Type B pancreatic cell (in vitro differentiated cells): ENCODE measurements around the gene TLE1. TPM values are rescaled to one million over a fixed set of nuclear protein-coding genes. Genes with fewer than 3 reads are reported as not detected.

Experiments used
- DNase-seq: peaks from one replicate; pipeline ENCODE4 v3.0.0; 2021; ENCODE audit warnings: mixed read lengths; ENCODE audit not compliant: unreplicated experiment; ENCODE audit errors: extremely low spot score
- H3K27ac Mint-ChIP-seq: 2 replicates; pipeline ENCODE4 v1.8.0; 2021; ENCODE audit warnings: mild to moderate bottlenecking, mixed read lengths
- H3K27me3 Mint-ChIP-seq: 2 replicates; pipeline ENCODE4 v1.8.0; 2021; ENCODE audit warnings: mixed read lengths
- H3K36me3 Mint-ChIP-seq: 2 replicates; pipeline ENCODE4 v1.8.0; 2021; ENCODE audit warnings: mixed read lengths
- H3K4me1 Mint-ChIP-seq: one replicate; pipeline ENCODE4 v1.8.0; 2021; ENCODE audit warnings: mixed read lengths; ENCODE audit not compliant: unreplicated experiment
- H3K4me3 Mint-ChIP-seq: 2 replicates; pipeline ENCODE4 v1.8.0; 2021; ENCODE audit warnings: mild to moderate bottlenecking, mixed read lengths
- H3K9me3 Mint-ChIP-seq: 2 replicates; pipeline ENCODE4 v1.8.0; 2021; ENCODE audit warnings: mixed read lengths
- CTCF ChIP-seq: fragments of 200-600 bp; sonication (generic); conservative IDR thresholded peaks from 2 replicates; pipeline ENCODE4 v1.5.0; 2021; ENCODE audit warnings: antibody characterized with exemption, mild to moderate bottlenecking
- total RNA-seq: library from RNA; stranded (reverse); gene quantifications from 2 replicates; pipeline ENCODE4 v1.2.1, GENCODE V29; 2021; ENCODE audit warnings: low replicate concordance

The TLE1 gene
- total RNA-seq, 1 donor from 2014 or later = 99.6 TPM

GRCh38 chr9:81542118-81542889 is 147.0 kb downstream of the TLE1 start:
- no peak overlapping the region for H3K27ac Mint-ChIP-seq
- no peak overlapping the region for H3K4me3 Mint-ChIP-seq

DNA sequence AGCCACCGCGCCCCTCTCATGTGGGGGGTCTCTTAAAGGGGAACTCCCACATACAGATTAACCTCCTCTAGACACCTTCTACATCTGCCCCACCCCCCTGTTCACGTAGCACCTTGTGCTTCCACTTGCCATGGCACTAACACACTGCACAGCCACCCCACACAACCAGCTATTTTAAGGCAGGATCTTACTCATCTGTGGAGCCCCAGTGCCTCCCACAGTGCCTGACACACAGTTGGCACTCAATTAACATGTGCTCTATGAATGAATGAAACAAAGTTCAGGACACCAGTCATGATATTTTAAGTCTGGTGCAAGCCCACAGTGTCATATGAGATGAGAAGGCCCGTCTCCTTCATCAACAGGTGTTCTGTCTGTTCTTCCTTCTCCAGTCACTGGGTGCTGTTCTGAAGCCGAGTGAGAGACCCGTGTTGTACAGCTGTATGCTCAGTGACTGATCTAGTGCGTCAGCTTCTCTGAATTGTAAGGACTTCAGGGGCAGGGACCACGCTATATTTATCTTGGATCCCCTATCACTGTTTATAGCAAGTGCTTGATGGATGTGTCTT is 149.1 kb downstream of the TLE1 start:
- H3K9me3 Mint-ChIP-seq = no peaks in the 10 kb centered on the region
- no peak overlapping the region for H3K27ac Mint-ChIP-seq
- no peak overlapping the region for H3K4me3 Mint-ChIP-seq
- H3K36me3 Mint-ChIP-seq = no peaks in the 10 kb centered on the region
- H3K4me1 Mint-ChIP-seq = peaks cover 21% of the 10 kb centered on the region
- peaks cover 25% of the 10 kb centered on the region for H3K27me3 Mint-ChIP-seq
- no peak for TF ChIP-seq CTCF
- DNase-seq = no peak

More at GRCh38 chr9:81542118-81542889, 147.0 kb downstream of the TLE1 start:
- peaks cover 24% of the 10 kb centered on the region for H3K27me3 Mint-ChIP-seq
- no peaks in the 10 kb centered on the region for H3K36me3 Mint-ChIP-seq
- peaks cover 34% of the 10 kb centered on the region for H3K4me1 Mint-ChIP-seq
- DNase-seq = no peak
- H3K9me3 Mint-ChIP-seq = no peaks in the 10 kb centered on the region
- TF ChIP-seq CTCF = no peak

DNA sequence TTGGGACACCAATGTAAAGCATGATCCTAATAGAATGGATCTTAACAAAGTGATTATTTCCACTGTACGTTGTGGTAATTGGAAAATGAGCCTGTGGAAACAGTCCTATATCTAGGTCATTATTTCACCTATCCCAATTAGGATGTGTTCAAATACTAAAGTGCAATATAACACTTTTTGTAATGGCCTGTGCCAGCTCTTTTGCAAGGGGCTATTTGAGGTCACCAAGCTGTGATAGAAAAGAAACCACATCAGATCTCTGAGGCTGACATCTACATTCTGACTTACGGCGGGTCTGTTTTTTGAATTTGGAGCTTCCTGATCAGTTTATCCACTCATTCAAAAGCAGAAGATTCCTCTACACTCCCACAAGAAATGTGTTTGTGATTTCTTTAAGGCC is 150.0 kb downstream of the TLE1 start:
- Mint-ChIP-seq H3K4me3 (no peak overlapping the region), H3K9me3 (no peaks in the 10 kb centered on the region), H3K4me1 (peaks cover 21% of the 10 kb centered on the region), H3K27me3 (peaks cover 25% of the 10 kb centered on the region), H3K36me3 (no peaks in the 10 kb centered on the region), H3K27ac (no peak overlapping the region)
- DNase-seq = no peak
- TF ChIP-seq CTCF = no peak

- no peaks in the 10 kb centered on the region for H3K36me3 Mint-ChIP-seq
- H3K4me3 Mint-ChIP-seq = no peak overlapping the region
- DNase-seq = no peak
- peaks cover 25% of the 10 kb centered on the region for H3K27me3 Mint-ChIP-seq
- no peaks in the 10 kb centered on the region for H3K9me3 Mint-ChIP-seq
- peaks cover 21% of the 10 kb centered on the region for H3K4me1 Mint-ChIP-seq
- no peak for TF ChIP-seq CTCF
- no peak overlapping the region for H3K27ac Mint-ChIP-seq
Observed at GRCh38 chr9:81538890-81539289, 150.5 kb downstream of the TLE1 start.

- Mint-ChIP-seq H3K36me3 (no peaks in the 10 kb centered on the region), H3K9me3 (no peaks in the 10 kb centered on the region), H3K4me1 (peaks cover 21% of the 10 kb centered on the region), H3K4me3 (no peak overlapping the region), H3K27ac (no peak overlapping the region), H3K27me3 (peaks cover 25% of the 10 kb centered on the region)
- no peak for TF ChIP-seq CTCF
- DNase-seq = no peak
Observed at GRCh38 chr9:81537964-81538363, 151.4 kb downstream of the TLE1 start.
